K562 (cell line): ENCODE data around the gene LDLRAD3. TPM values are rescaled to one million over a fixed set of nuclear protein-coding genes. Genes with fewer than 3 reads are reported as not detected.

Experiments
- BRF1 ChIP-seq: IDR thresholded peaks from 3 replicates; pipeline ENCODE4 v1.6.1; 2011; ENCODE audit warnings: borderline replicate concordance, mild to moderate bottlenecking; ENCODE audit not compliant: insufficient read length; ENCODE audit errors: extremely low read depth
- RFX7 ChIP-seq: fragments of 250-450 bp; sonication (Bioruptor Pico); IDR thresholded peaks from 2 replicates; pipeline ENCODE4 v1.5.1; 2021; ENCODE audit warnings: mild to moderate bottlenecking
- ZNF217 ChIP-seq: sonication (generic); formaldehyde crosslinking; IDR thresholded peaks from 2 replicates; pipeline ENCODE4 v1.8.0; 2022; ENCODE audit warnings: mild to moderate bottlenecking, missing genetic modification reagents
- polyA plus RNA-seq, 8 experiments: library from polyadenylated mRNA; depleted of rRNA in 4 of 8; stranded (reverse) in 5 of 8; unstranded in 3 of 8; fragments of >200 nt; fragmentation: Nextera tagmentation in 2 of 8; fragmentation: Illumina TruSeq in 1 of 8; extraction: Ambion mirVana in 2 of 8; extraction: Trizol in 1 of 8; gene quantifications; 2 replicates each; pipeline versions ENCODE4 v1.2.1 to v1.2.3, GENCODE V29; 2011 to 2014; ENCODE audit warnings: inconsistent platforms in 1 of 8, missing spikeins in 1 of 8
- total RNA-seq, 7 experiments: library from RNA; depleted of rRNA in 6 of 7; stranded (reverse); fragments of >200 nt in 6 of 7; fragmentation: Illumina TruSeq in 2 of 7; extraction: Trizol in 2 of 7; gene quantifications; 2 replicates each; pipeline versions ENCODE4 v1.2.1 to v1.2.3, GENCODE V29; 2011 to 2021; ENCODE audit warnings: low replicate concordance in 1 of 7
- TF ChIP-seq, protein P1 (sequence below), 2 experiments: fragments of 450-650 bp; formaldehyde crosslinking in 1 of 2; IDR thresholded peaks; 2 replicates each; pipeline versions ENCODE4 v1.4.0 to v1.6.1; 2014 to 2020; ENCODE audit warnings: mild to moderate bottlenecking in 2 of 2, borderline replicate concordance in 1 of 2, low read depth in 1 of 2
- TF ChIP-seq, protein P2 (sequence below), 3 experiments: IDR thresholded peaks in 2 of 3; conservative IDR thresholded peaks in 1 of 3; 2 replicates each; pipeline ENCODE4 v1.5.1; 2011 to 2012; ENCODE audit warnings: low read length in 3 of 3, mild to moderate bottlenecking in 3 of 3, control low read depth in 2 of 3, improper control_type of control experiment in 1 of 3, inconsistent platforms in 1 of 3, low read depth in 1 of 3, mixed read lengths in 1 of 3, moderate library complexity in 1 of 3; ENCODE audit not compliant: insufficient read depth in 2 of 3

LDLRAD3 gene
- total and polyA plus RNA-seq, 9 of the 15 experiments (the other 6 are each of a cell fraction or from before 2014, with no cell fraction given), result 0.73 to 7.2 (median 3.5) TPM

DNA sequence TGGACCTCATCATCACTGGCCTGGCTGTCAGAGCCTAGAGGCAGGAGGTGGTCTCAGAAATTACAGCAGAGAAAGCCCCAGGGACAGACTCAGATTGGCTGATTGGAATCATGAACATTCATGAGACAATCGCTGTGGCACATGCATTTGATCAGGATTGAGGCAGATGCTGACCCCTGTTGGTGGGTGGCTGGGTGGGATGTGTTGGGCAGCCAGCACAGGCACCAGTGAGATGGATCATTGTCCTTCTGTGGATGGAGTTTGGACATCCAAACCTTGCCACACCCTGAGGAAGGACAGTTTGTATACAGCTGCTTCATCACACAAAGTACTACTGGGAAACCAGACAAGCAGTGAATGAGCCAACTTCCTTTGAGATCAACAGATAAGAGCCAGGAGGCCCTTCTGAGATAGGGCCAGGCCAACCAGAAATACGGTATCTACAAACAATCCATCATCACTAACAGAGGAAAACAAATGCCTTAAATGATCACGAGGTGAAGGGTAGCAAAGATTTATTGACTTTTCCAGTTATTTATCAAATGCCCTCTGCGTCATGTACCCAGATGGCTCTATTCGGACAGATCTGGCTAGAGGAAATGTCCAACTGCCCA is 328.0 kb downstream of the LDLRAD3 start (continued):
- TF ChIP-seq, protein P1, sequence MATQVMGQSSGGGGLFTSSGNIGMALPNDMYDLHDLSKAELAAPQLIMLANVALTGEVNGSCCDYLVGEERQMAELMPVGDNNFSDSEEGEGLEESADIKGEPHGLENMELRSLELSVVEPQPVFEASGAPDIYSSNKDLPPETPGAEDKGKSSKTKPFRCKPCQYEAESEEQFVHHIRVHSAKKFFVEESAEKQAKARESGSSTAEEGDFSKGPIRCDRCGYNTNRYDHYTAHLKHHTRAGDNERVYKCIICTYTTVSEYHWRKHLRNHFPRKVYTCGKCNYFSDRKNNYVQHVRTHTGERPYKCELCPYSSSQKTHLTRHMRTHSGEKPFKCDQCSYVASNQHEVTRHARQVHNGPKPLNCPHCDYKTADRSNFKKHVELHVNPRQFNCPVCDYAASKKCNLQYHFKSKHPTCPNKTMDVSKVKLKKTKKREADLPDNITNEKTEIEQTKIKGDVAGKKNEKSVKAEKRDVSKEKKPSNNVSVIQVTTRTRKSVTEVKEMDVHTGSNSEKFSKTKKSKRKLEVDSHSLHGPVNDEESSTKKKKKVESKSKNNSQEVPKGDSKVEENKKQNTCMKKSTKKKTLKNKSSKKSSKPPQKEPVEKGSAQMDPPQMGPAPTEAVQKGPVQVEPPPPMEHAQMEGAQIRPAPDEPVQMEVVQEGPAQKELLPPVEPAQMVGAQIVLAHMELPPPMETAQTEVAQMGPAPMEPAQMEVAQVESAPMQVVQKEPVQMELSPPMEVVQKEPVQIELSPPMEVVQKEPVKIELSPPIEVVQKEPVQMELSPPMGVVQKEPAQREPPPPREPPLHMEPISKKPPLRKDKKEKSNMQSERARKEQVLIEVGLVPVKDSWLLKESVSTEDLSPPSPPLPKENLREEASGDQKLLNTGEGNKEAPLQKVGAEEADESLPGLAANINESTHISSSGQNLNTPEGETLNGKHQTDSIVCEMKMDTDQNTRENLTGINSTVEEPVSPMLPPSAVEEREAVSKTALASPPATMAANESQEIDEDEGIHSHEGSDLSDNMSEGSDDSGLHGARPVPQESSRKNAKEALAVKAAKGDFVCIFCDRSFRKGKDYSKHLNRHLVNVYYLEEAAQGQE (IDR thresholded peaks at IDR 0.05; ENCODE audit: borderline replicate concordance), result no peak
- TF ChIP-seq, protein P1 (CRISPR knock-in tag; IDR thresholded peaks at IDR 0.05; ENCODE audit: low read depth), result no peak
- no peak for TF ChIP-seq BRF1
- no peak for TF ChIP-seq RFX7 (CRISPR knock-in tag)
- no peak for TF ChIP-seq ZNF217
- TF ChIP-seq, protein P2, sequence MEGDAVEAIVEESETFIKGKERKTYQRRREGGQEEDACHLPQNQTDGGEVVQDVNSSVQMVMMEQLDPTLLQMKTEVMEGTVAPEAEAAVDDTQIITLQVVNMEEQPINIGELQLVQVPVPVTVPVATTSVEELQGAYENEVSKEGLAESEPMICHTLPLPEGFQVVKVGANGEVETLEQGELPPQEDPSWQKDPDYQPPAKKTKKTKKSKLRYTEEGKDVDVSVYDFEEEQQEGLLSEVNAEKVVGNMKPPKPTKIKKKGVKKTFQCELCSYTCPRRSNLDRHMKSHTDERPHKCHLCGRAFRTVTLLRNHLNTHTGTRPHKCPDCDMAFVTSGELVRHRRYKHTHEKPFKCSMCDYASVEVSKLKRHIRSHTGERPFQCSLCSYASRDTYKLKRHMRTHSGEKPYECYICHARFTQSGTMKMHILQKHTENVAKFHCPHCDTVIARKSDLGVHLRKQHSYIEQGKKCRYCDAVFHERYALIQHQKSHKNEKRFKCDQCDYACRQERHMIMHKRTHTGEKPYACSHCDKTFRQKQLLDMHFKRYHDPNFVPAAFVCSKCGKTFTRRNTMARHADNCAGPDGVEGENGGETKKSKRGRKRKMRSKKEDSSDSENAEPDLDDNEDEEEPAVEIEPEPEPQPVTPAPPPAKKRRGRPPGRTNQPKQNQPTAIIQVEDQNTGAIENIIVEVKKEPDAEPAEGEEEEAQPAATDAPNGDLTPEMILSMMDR (IDR thresholded peaks at IDR 0.05 in 2 of 3, conservative IDR thresholded peaks at IDR 0.05 in 1 of 3; ENCODE audit: insufficient read depth in 2 of 3, low read depth in 1 of 3, low read length in 3 of 3), result peak in 1 of 3 experiments; percentile 11; a peak in 1 of 6 replicates
